NT2/D1 (cell line): Measurements from ENCODE around the gene SLC35A4.

Experiments
- SUZ12 ChIP-seq: IDR thresholded peaks from 2 replicates; pipeline ENCODE4 v1.6.1; 2011; ENCODE audit not compliant: insufficient read length, insufficient read depth; ENCODE audit errors: extremely low read depth
- ZNF274 ChIP-seq: IDR thresholded peaks from 2 replicates; pipeline ENCODE4 v1.6.1; 2011; ENCODE audit warnings: mild to moderate bottlenecking, low read depth, low read length

DNA sequence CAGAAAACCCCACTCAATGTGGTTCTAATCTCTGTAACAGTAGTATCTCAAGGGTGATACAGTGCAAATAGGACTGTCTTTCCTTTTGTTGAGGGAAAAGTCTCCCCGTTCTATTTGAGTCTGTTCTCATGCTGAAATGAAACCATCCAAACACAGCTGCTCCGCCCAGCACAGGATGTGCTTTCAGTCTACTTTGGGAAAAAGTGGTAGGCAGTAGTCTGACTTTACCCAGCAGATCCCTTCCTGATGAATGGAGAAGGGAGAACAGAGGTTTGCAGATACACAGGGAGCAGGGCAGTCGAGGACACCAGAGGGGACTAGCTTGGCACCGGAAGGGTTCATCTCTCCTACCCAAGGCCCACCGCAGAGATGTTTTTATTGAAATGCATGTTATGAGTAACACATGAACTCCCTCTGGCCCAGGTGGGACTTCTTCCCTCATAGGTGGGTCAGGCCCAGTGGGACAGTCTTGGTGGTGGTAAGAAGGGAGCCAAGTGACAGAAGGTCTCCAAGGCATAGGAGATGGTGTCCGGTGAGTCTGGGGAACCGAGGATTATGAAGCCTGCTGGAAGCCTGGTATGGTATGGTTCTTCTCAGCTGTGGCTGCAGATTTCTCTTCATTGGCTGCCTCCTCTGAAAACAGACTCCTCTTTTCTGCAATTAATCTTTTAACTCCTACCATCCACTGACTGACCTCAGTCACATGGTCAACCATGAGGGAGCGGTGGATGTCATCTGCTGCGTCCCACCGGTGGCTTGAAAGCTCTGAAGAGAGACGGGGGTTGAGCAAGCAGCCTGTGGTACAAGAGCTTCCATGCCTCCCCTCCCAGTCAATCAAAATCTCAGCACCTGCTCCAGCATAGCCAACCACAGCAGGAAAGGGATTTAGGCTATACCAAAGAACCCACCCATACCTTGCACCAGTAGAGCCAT, 14.2 kb upstream of the SLC35A4 start:
- TF ChIP-seq SUZ12 (no peak), ZNF274 (no peak)
